GDM1 (cell line): Measurements from ENCODE around the gene ABCE1.
"Not testable (repeated sequence)": the region's sequence is repeated elsewhere in the genome, so short reads cannot be mapped to it uniquely, and the experiment has no call there.

ENCODE experiments used
- DNase-seq: peaks from one replicate; lab custom pipeline; 2025; lab: John Stamatoyannopoulos, UW

The ABCE1 gene

GRCh38 chr4:145102619-145103018, 4.5 kb downstream of the ABCE1 start:
- DNase-seq, result no peak

GRCh38 chr4:145103496-145103895, 5.4 kb downstream of the ABCE1 start:
- DNase-seq, result no peak

GRCh38 chr4:145107126-145107525, 9.0 kb downstream of the ABCE1 start:
- no peak for DNase-seq

- DNase-seq, result no peak
These were observed 10.0 kb downstream of the ABCE1 start for GRCh38 chr4:145108128-145108527.

- DNase-seq, result no peak
These were observed 27.3 kb downstream of the ABCE1 start for GRCh38 chr4:145125396-145125795.

- DNase-seq, result no peak
These were observed 32.0 kb downstream of the ABCE1 start for GRCh38 chr4:145130130-145130529.

GRCh38 chr4:145130788-145131399, 32.8 kb downstream of the ABCE1 start:
- no peak for DNase-seq

GRCh38 chr4:145131848-145132247, 33.7 kb downstream of the ABCE1 start:
- no peak for DNase-seq

- DNase-seq, result no peak
These were observed 34.5 kb downstream of the ABCE1 start for GRCh38 chr4:145132511-145133098.

- not testable (repeated sequence) for DNase-seq
These were observed 38.1 kb downstream of the ABCE1 start for GRCh38 chr4:145136219-145136618.

GRCh38 chr4:145148980-145149379, 50.9 kb downstream of the ABCE1 start:
- no peak for DNase-seq

GRCh38 chr4:145153181-145153903, 55.2 kb downstream of the ABCE1 start:
- DNase-seq, result no peak

GRCh38 chr4:145153904-145154298, 55.8 kb downstream of the ABCE1 start:
- DNase-seq, result no peak

GRCh38 chr4:145154573-145154972, 56.5 kb downstream of the ABCE1 start:
- no peak for DNase-seq

- DNase-seq, result no peak
These were observed 57.3 kb downstream of the ABCE1 start for GRCh38 chr4:145155268-145155870.

- no peak for DNase-seq
These were observed 58.9 kb downstream of the ABCE1 start for GRCh38 chr4:145156986-145157385.

GRCh38 chr4:145161549-145161948, 63.4 kb downstream of the ABCE1 start:
- DNase-seq, result no peak

- no peak for DNase-seq
These were observed 69.8 kb downstream of the ABCE1 start for GRCh38 chr4:145167887-145168286.

GRCh38 chr4:145168581-145169187, 70.6 kb downstream of the ABCE1 start:
- no peak for DNase-seq

- DNase-seq, result no peak
These were observed 72.1 kb downstream of the ABCE1 start for GRCh38 chr4:145170223-145170622.

- DNase-seq, result no peak
These were observed 73.8 kb downstream of the ABCE1 start for GRCh38 chr4:145171911-145172310.

GRCh38 chr4:145176641-145177432, 78.7 kb downstream of the ABCE1 start:
- DNase-seq, result no peak
